Panc1 (cell line): ENCODE results near the gene NEXN. TPM values are rescaled to one million over a fixed set of nuclear protein-coding genes. Genes with fewer than 3 reads are reported as not detected.

Source experiments
- ATAC-seq: fragments of 200-7000 bp; cut with Tn5 transposase; 2 replicates; pipeline ENCODE4 v1.9.1; 2020; ENCODE audit warnings: mild to moderate bottlenecking, moderate library complexity
- Bru-seq: library from RNA; stranded (reverse); fragments of 400-500 nt; gene quantifications from one replicate; lab custom pipeline; 2021; lab: Mats Ljungman, UMichigan
- BruChase-seq, 2 experiments: library from RNA; stranded (reverse); fragments of 400-500 nt; gene quantifications; one replicate each; lab custom pipeline; 2021; lab: Mats Ljungman, UMichigan
- BruUV-seq: library from RNA; stranded (reverse); fragments of 400-500 nt; replicated peaks from 2 replicates; lab custom pipeline; 2021; lab: Mats Ljungman, UMichigan
- CTCF ChIA-PET: fragments of 300-600 bp; sonication (Branson Sonifier 250); formaldehyde crosslinking; loops from one replicate; lab custom pipeline; 2022; ENCODE audit warnings: antibody characterized with exemption; lab: Charles Lee
- POLR2A ChIA-PET: fragments of 300-600 bp; sonication (Branson Sonifier 250); formaldehyde crosslinking; loops from one replicate; lab custom pipeline; 2022; ENCODE audit warnings: antibody characterized with exemption; lab: Charles Lee
- DNase-seq: peaks from one replicate; pipeline ENCODE4 v3.0.0-alpha.2; 2010; ENCODE audit warnings: low read depth, low spot score
- H3K27ac ChIP-seq: 2 replicates; pipeline ENCODE4 v1.5.1; 2011; ENCODE audit warnings: mild to moderate bottlenecking, low read length, inconsistent platforms
- H3K27me3 ChIP-seq: fragments of 200-500 bp; sonication (Bioruptor generic); 2 replicates; pipeline ENCODE4 v1.6.0; 2014; ENCODE audit warnings: low read length, inconsistent platforms; ENCODE audit not compliant: control insufficient read depth, insufficient read depth
- H3K36me3 ChIP-seq: fragments of 200-500 bp; sonication (Bioruptor generic); 2 replicates; pipeline ENCODE4 v1.5.1; 2014; ENCODE audit warnings: inconsistent platforms, mild to moderate bottlenecking, low read length, moderate library complexity; ENCODE audit not compliant: control insufficient read depth, insufficient read depth
- H3K4me1 ChIP-seq: 2 replicates; pipeline ENCODE4 v1.5.1; 2011; ENCODE audit warnings: inconsistent platforms, mild to moderate bottlenecking, low read length, moderate library complexity; ENCODE audit not compliant: control insufficient read depth, insufficient read depth
- H3K4me3 ChIP-seq, 2 experiments: 2 replicates each; pipeline ENCODE4 v1.5.1; 2011 to 2012; ENCODE audit warnings: low read depth in 2 of 2, low read length in 2 of 2, mild to moderate bottlenecking in 2 of 2, inconsistent platforms in 1 of 2, moderate library complexity in 1 of 2
- H3K9me3 ChIP-seq: fragments of 200-500 bp; sonication (Bioruptor generic); 2 replicates; pipeline ENCODE4 v1.5.1; 2014; ENCODE audit warnings: low read depth, mild to moderate bottlenecking, inconsistent platforms, low read length, moderate library complexity; ENCODE audit not compliant: control insufficient read depth, insufficient read depth
- CTCF ChIP-seq: fragments of 450-650 bp; IDR thresholded peaks from 2 replicates; pipeline ENCODE4 v1.5.1; 2017; ENCODE audit warnings: mild to moderate bottlenecking
- POLR2AphosphoS5 ChIP-seq: IDR thresholded peaks from 2 replicates; pipeline ENCODE4 v1.6.1; 2012; ENCODE audit warnings: mild to moderate bottlenecking, low read depth, low read length, moderate library complexity
- REST ChIP-seq, 2 experiments: IDR thresholded peaks; 2 replicates each; pipeline ENCODE4 v1.6.1; 2011 to 2012; ENCODE audit warnings: low read depth in 2 of 2, control low read depth in 1 of 2, low read length in 1 of 2, mild to moderate bottlenecking in 1 of 2, moderate library complexity in 1 of 2; ENCODE audit not compliant: insufficient read depth in 1 of 2
- SIN3A ChIP-seq: IDR thresholded peaks from 2 replicates; pipeline ENCODE4 v1.6.1; 2012; ENCODE audit warnings: low read depth, mild to moderate bottlenecking, low read length, moderate library complexity, borderline replicate concordance; ENCODE audit not compliant: insufficient read depth
- TCF7L2 ChIP-seq: IDR thresholded peaks from 2 replicates; pipeline ENCODE4 v1.6.1; 2011; ENCODE audit warnings: mild to moderate bottlenecking, low read depth, low read length, inconsistent platforms
- in situ Hi-C: cut with HindIII; loops from 2 replicates; pipeline ENCODE4 v1.10.0; 2016; ENCODE audit warnings: low sequenced_read_pairs, low pct_unique_long_range_greater_than_20kb
- intact Hi-C: fragments of 100-400 bp; cut with micrococcal nuclease; formaldehyde crosslinking; loops from one replicate; pipeline ENCODE4 v1.10.0; 2022; ENCODE audit not compliant: unreplicated experiment
- long read RNA-seq: library from polyadenylated mRNA; unstranded; transcript quantifications from one replicate; pipeline ENCODE4 v2.0.0, GENCODE V29; 2021; ENCODE audit not compliant: unreplicated experiment
- polyA plus RNA-seq: library from polyadenylated mRNA; unstranded; fragments of >200 nt; gene quantifications from one replicate; pipeline ENCODE4 v1.2.1, GENCODE V29; 2012; ENCODE audit warnings: missing spikeins; ENCODE audit not compliant: insufficient read length
- total RNA-seq: library from RNA; stranded (reverse); gene quantifications from one replicate; pipeline ENCODE4 v1.2.1, GENCODE V29; 2021; ENCODE audit not compliant: unreplicated experiment

NEXN gene
- total RNA-seq (5.4 TPM), Bru-seq, nascent RNA (percentile 64 among the genes with signal in this experiment), BruChase-seq, experiment 1, labeled RNA remaining after a 2-hour chase (percentile 62 among the genes with signal in this experiment), BruChase-seq, experiment 2, labeled RNA remaining after a 6-hour chase (percentile 69 among the genes with signal in this experiment)
- polyA plus RNA-seq = 5.0 TPM
- long read RNA-seq, partial matches to known transcripts = 33 of 42 reads
- long read RNA-seq, other reads (novel, unspliced or antisense) = 8 of 42 reads

DNA sequence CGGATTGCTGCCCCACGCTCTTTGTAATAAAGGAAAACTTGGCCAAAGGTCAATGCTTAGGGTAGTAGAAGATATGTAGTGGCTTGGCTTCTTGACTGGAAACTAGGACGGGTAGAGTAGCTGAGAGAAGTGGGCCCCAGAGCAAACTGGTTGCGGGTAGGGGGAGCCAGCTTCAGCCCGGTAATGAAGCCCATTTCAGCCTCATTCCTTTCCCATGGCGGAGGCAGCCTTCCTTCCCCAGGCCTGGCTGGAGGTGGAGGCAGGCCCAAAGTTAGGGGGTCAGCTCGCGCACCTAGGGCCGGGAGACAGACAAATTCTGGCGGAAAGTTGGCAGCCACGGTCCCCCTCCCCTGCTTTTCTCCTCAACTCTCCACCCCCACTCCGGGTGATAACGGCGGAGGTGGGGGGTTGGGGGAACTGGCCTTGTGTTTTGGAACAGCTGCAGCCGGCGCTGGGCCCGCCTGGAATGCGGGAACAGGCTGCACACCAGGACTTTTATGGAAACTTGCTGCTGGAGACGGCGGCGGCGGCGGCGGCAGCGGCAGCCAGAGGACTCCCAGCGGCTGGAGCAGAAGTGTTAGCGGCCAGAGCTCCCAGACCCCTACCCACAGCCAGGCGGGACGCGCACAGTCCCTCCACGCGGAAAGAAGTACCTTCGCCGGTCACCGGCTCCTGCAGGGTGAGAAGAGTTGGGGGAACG lies at the start of gene NEXN:
Gene NEXN, plus strand, starts transcription at position 544 of the 700 bp plus-strand sequence. CDS start 27,483 bp downstream, outside the sequence.
- no peaks in the 10 kb centered on the region for H3K9me3 ChIP-seq
- H3K4me1 ChIP-seq = peaks cover 18% of the 10 kb centered on the region; the same call in 1 of the 2 replicates
- peak within 1 kb of the TSS; percentile 79 for H3K27ac ChIP-seq
- CTCF ChIA-PET = no interaction called here
- peak; percentile 83 for ATAC-seq
- BruUV-seq = no TSS peak
- in situ Hi-C loops (no loop called here), intact Hi-C loops (no loop called here)
- H3K27me3 ChIP-seq = no peaks in the 10 kb centered on the region
- TF ChIP-seq SIN3A = no peak
- TF ChIP-seq POLR2AphosphoS5 = no peak
- TF ChIP-seq TCF7L2 = no peak
- no peak; the same call in 1 of the 2 replicates for TF ChIP-seq CTCF
- TF ChIP-seq REST (IDR thresholded peaks at IDR 0.05; ENCODE audit: insufficient read depth in 1 of 2, low read depth in 2 of 2, low read length in 1 of 2) = no peak
- POLR2A ChIA-PET = interaction anchor here (0.7 kb wide), 1 partner anchor 1457 kb away, joined by 4 read pairs; no protein-coding TSS in a partner anchor
- peak within 1 kb of the TSS; percentile 68 to 84 for H3K4me3 ChIP-seq
- DNase-seq = no peak
- no peaks in the 10 kb centered on the region for H3K36me3 ChIP-seq

DNA sequence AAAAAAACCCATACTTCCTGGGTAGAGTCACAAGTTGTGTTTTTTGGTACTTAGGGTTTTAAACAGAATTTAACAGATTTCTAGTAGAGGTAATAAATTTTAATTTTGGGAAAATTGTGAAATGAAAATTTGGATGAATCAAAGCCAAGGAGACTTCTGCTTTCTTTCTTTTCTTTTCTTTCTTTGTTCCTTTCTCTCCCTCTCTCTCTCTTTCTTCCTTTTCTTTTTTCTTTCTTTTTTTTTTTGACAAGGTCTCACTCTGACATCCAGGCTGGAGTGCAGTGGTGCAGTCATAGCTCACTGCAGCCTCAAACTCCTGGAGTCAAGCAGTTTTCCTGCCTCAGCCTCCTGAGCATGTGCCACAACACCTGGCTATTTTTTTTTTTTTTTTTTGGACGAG lies 46.9 kb upstream of the NEXN start:
- in situ Hi-C loops = no loop called here
- Histone ChIP-seq H3K9me3 (no peaks in the 10 kb centered on the region), H3K36me3 (peaks cover 8% of the 10 kb centered on the region), H3K4me1 (no peaks in the 10 kb centered on the region), H3K27me3 (no peaks in the 10 kb centered on the region), H3K4me3 (no peak overlapping the region), H3K27ac (no peak overlapping the region)
- CTCF ChIA-PET = no interaction called here
- POLR2A ChIA-PET = interaction anchor here (0.6 kb wide), 2 partner anchors 94 to 340 kb away, joined by 4 to 5 read pairs; no protein-coding TSS in a partner anchor
- intact Hi-C loops = no loop called here
- DNase-seq (no peak), ATAC-seq (no peak)
- no peak for TF ChIP-seq TCF7L2
- TF ChIP-seq REST (IDR thresholded peaks at IDR 0.05; ENCODE audit: insufficient read depth in 1 of 2, low read depth in 2 of 2, low read length in 1 of 2) = no peak
- no peak for TF ChIP-seq CTCF
- no peak for TF ChIP-seq POLR2AphosphoS5
- no peak for TF ChIP-seq SIN3A
- BruUV-seq = no TSS peak
